GM21529 (cell line): Measurements from ENCODE around the gene RERE.
A peak's percentile ranks its signal among the peaks of the same experiment; 100 is the strongest.

Experiments
- ATAC-seq: cut with Tn5 transposase; IDR thresholded peaks from one replicate; pipeline ENCODE4 v1.9.1; 2021; ENCODE audit not compliant: unreplicated experiment

The RERE gene

GRCh38 chr1:8318436-8318835, 499.0 kb downstream of the RERE start:
- no peak for ATAC-seq

- peak; percentile 67 for ATAC-seq
Observed at GRCh38 chr1:8317647-8318381, 499.6 kb downstream of the RERE start, which contains the start of gene SLC45A1. SLC45A1 (plus strand) TSS chr1:8318114; CDS start chr1:8324330, 6,216 bp downstream.

GRCh38 chr1:8315573-8316475, 501.6 kb downstream of the RERE start:
- ATAC-seq, result no peak

GRCh38 chr1:8314346-8315280, 502.8 kb downstream of the RERE start:
- ATAC-seq, result no peak

- no peak for ATAC-seq
Observed at GRCh38 chr1:8313231-8313630, 504.2 kb downstream of the RERE start.

- ATAC-seq, result no peak
Observed at GRCh38 chr1:8312235-8313218, 504.9 kb downstream of the RERE start.

- no peak for ATAC-seq
Observed at GRCh38 chr1:8311068-8311718, 506.2 kb downstream of the RERE start.

- no peak for ATAC-seq
Observed at GRCh38 chr1:8307628-8308027, 509.8 kb downstream of the RERE start.

- ATAC-seq, result no peak
Observed at GRCh38 chr1:8303876-8304275, 513.6 kb downstream of the RERE start.

- no peak for ATAC-seq
Observed at GRCh38 chr1:8303141-8303540, 514.3 kb downstream of the RERE start.
